Measurements from ENCODE around the gene CFAP157.

Gene CFAP157

GRCh38 chr9:127720031-127720864 lies 13.5 kb downstream of the CFAP157 start:
- no peak overlapping the region for H3K4me3 ChIP-seq (ENCODE audit: control insufficient read depth, low read depth, low read length)
- TF ChIP-seq, protein P1, sequence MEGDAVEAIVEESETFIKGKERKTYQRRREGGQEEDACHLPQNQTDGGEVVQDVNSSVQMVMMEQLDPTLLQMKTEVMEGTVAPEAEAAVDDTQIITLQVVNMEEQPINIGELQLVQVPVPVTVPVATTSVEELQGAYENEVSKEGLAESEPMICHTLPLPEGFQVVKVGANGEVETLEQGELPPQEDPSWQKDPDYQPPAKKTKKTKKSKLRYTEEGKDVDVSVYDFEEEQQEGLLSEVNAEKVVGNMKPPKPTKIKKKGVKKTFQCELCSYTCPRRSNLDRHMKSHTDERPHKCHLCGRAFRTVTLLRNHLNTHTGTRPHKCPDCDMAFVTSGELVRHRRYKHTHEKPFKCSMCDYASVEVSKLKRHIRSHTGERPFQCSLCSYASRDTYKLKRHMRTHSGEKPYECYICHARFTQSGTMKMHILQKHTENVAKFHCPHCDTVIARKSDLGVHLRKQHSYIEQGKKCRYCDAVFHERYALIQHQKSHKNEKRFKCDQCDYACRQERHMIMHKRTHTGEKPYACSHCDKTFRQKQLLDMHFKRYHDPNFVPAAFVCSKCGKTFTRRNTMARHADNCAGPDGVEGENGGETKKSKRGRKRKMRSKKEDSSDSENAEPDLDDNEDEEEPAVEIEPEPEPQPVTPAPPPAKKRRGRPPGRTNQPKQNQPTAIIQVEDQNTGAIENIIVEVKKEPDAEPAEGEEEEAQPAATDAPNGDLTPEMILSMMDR (conservative IDR thresholded peaks at IDR 0.05; ENCODE audit: control insufficient read depth, insufficient read depth, low read depth, low read length): no peak
- no peak for DNase-seq (ENCODE audit: low read depth)

GRCh38 chr9:127720865-127721227 lies 14.1 kb downstream of the CFAP157 start:
- TF ChIP-seq, protein P1 (conservative IDR thresholded peaks at IDR 0.05; ENCODE audit: control insufficient read depth, insufficient read depth, low read depth, low read length): no peak
- no peak overlapping the region for H3K4me3 ChIP-seq (ENCODE audit: control insufficient read depth, low read depth, low read length)
- no peak for DNase-seq (ENCODE audit: low read depth)

- DNase-seq (ENCODE audit: low read depth): no peak
- TF ChIP-seq, protein P1 (conservative IDR thresholded peaks at IDR 0.05; ENCODE audit: control insufficient read depth, insufficient read depth, low read depth, low read length): no peak
These were observed 14.6 kb downstream of the CFAP157 start for GRCh38 chr9:127721391-127721821.

GRCh38 chr9:127722055-127722745 lies 15.4 kb downstream of the CFAP157 start:
- DNase-seq (ENCODE audit: low read depth): no peak
- no peak overlapping the region for H3K4me3 ChIP-seq (ENCODE audit: control insufficient read depth, low read depth, low read length)
- TF ChIP-seq, protein P1 (conservative IDR thresholded peaks at IDR 0.05; ENCODE audit: control insufficient read depth, insufficient read depth, low read depth, low read length): no peak

More at GRCh38 chr9:127721391-127721821, 14.6 kb downstream of the CFAP157 start:
- no peak overlapping the region for H3K4me3 ChIP-seq (ENCODE audit: control insufficient read depth, low read depth, low read length)

DNA sequence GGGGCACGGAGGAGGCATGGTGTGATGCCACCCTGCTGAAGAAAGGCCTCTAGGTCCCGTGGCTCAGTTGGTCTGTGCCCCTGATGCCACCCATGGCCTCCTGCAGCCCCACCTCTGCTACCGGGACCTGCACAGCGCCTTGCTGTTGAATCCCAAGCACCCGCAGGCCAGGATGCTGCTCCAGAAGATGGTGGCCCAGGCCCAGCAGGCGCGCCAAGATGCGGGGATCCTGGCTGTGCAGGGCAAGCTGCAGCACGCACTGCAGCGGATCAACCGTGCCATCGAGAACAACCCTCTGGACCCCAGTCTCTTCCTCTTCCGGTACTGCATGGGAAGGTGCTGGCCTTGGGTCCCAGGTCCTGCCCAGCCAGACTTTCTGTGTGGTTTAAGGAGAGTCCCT lies 16.2 kb downstream of the CFAP157 start:
- DNase-seq (ENCODE audit: low read depth): no peak
- no peak overlapping the region for H3K4me3 ChIP-seq (ENCODE audit: control insufficient read depth, low read depth, low read length)
- TF ChIP-seq, protein P1 (conservative IDR thresholded peaks at IDR 0.05; ENCODE audit: control insufficient read depth, insufficient read depth, low read depth, low read length): no peak

- TF ChIP-seq, protein P1 (conservative IDR thresholded peaks at IDR 0.05; ENCODE audit: control insufficient read depth, insufficient read depth, low read depth, low read length): no peak
- DNase-seq (ENCODE audit: low read depth): peak; percentile 69
These were observed 16.7 kb downstream of the CFAP157 start for GRCh38 chr9:127723444-127723843.

More at GRCh38 chr9:127723444-127723843, 16.7 kb downstream of the CFAP157 start:
- no peak overlapping the region for H3K4me3 ChIP-seq (ENCODE audit: control insufficient read depth, low read depth, low read length)
